Stimulated activated CD8-positive, alpha-beta memory T cell treated with anti-CD3 and anti-CD28 coated beads, Interleukin-15, amount 100 ng/mL, for 1 hour (primary cell): ENCODE measurements around the gene LSM4.

ENCODE experiments used
- DNase-seq: peaks from one replicate; pipeline ENCODE4 v3.0.0-alpha.2; 2020; ENCODE audit warnings: low read depth

Gene LSM4

DNA sequence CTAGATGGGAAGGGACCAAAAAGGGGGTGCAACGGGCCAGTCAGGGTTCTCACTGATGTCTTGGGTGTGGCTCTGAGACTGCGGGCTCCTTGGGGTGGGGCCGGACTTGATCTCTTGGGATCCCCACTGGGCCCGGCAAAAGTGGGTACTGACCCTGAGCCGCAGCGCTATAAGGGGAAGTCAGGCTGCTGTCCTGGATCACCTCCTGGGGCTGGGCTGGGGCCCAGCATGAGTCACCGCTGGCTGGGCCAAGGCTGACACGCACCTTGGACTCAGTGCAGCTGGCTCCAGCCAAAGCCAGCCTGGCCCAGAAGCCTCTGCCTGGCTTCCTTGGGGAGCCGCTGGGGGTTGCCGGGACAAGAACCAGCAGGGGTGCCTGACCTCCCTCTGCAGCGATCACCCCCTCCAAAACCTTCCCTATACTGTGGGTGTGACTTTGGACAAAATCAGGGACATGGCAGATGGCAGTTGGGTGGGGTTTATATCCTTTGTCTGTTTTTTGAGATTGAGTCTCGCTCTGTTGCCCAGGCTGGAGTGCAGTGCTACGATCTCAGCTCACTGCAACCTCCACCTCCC is 48.0 kb downstream of the LSM4 start:
- no peak for DNase-seq

DNA sequence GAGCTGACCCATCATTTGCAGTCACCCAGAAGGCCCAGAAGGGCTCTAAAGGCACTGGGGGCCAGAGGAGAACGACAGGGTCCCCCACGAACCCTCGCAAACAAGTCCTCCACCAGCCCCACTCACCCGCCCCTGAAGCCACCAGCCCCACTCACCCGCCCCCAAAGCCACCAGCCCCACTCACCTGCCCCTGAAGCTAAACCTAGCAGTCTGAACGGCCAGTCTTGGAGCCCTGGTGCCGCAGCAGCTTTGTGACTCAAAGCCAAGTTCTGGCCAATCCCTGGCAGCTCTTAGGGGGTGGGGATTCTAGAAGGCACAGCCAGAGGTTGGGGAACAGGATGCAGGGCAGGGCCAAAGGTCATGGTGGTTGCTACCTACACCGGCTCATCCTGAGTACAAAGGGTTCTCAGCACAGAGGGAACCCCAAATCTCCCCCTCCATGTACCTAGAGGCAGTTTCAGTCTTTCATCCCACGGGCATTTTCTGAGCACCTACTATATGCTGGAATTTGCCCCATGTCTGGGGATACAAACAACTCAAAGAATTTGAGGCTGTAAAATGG is 48.6 kb downstream of the LSM4 start, which contains the start of gene IQCN:
Gene IQCN, minus strand, starts transcription at position 234 of the 562 bp plus-strand sequence. CDS start 4,974 bp downstream, outside the sequence.
- DNase-seq, result no peak

DNA sequence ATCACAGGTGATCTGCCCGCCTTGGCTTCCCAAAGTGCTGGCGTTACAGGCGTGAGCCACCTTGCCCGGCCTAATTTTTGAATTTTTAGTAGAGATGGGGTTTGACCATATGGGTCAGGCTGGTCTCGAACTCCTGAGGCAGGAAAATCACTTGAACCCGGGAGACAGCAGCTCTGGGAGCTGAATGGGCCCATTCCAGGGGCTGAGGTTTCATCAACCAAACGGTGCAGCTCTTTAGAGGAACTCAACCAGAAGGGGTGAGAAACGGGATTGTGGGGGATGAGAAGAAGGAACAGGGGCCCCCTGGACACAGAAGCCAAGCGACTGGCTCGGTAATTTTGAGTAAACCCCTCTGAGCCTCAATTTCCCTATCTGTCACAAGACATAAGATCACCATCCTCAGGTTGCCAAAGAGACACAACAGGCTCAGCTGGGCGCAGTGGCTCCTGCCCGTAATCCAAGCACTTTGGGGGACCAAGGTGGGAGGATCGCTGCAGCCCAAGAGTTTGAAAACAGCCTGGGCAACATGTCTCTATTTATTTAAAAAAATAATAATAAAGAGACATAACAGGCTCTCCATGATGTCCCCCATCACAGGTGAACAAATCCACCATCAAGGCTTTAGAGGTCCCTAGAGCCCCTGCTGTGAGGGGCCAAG is 49.2 kb downstream of the LSM4 start:
- no peak for DNase-seq

DNA sequence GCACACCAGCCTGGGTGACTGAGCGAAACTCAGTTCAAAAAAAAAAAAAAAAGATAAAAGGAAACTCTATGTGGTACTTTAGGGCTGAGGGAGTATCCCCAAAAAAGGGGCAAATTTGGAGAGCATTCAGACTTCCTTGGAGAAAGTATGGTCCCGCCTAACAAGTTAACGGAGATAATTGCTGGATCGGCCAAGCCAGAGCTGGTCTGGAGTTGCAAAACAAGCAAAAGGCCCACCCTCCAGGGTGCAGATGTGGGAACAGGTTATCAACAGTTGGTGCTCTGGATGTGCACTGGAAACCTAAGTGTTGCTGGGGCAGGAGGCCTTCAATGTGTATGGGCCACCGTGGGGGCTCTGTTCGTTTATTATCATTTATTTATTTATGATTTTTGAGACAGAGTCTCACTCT is 51.4 kb downstream of the LSM4 start:
- DNase-seq, result no peak

DNA sequence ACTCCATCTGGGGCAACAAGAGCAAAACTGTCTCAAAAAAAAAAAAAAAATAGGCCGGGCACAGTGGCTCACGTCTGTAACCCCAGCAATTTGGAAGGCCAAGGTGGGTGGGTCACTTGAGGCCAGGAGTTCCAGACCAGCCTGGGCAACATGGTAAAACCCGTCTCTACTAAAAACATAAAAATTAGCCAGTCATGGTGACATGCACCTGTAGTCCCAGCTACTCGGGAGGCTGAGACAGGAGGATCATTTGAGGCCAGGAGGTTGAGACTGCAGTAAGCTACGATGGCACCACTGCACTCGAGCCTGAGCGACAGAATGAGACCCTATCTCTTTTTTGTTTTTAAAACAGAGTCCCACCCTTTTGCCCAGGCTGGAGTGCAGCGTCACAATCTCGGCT is 52.5 kb downstream of the LSM4 start:
- no peak for DNase-seq

DNA sequence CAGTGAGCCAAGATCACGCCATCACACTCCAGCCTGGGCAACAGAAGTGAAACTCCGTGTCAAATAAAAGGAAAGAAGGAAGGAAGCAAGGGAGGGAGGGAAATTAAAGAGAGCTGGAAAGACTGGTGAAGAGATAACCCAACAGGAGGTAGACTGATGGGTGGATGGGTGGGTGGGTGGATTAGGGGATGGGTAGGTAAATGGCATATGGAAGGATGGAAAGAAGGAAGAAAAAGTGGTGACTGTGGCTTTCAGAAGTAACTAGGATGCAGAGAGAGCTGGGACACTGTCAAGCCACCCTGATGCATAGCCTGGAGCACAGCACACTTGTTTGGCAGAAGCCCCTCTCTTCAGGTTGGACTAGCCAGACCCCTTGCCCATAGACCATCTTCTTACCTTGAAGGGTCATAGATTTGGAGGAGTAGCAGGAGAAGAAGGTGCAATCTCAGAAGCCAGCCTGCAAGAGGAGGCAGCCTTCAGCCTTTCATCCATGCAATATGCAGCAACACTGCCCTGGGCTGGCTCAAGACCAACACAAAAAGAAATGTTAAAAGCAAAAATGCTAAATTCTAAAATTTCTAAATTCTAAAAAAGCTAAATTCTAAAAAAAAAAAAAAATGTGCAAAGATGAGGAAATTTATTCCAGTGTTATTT is 53.7 kb downstream of the LSM4 start:
- no peak for DNase-seq

DNA sequence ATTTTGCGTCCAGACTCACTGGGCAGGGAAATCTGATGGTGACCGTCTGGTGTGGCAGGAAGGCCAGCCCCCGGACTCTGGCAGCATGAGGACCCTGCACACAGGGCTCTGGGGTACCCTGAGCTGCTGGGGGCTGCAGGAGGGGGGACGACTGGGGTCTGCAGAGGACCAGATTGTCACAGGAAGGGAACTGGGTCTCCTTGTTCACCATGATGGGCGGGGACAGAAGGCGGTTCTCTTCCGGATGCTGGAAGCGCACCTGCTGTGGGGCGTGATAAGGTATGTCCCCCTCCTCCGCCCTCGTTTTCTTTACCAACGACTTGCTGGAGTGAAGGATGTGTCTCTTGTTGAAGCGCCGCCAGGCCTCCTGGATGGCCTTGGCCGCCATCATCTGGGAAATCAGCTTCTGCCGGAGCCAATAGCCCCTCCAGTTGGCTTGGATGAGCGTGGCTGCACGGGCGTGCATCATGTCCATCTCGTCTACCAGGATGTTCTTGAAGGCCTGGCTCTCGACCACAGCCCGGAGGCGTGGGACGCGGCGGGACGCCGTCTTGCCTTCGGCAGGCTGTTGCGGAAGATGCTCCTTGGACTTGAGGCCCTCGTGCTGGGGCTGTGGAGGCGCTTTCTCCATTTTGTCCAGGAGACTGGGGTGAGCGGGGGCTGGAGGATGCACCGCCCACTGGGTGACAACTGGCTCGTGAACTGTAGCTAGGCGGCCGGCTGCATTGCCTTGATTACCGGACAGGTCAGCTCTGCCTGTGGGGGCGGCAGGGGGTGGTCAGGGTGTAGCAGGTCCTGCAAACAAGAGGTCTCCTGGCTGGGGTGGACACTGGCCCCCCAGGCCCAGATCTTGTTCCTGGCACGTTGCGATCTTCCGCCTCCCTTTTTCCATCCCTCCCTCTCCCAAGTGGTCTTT is 55.8 kb downstream of the LSM4 start:
- no peak for DNase-seq

DNA sequence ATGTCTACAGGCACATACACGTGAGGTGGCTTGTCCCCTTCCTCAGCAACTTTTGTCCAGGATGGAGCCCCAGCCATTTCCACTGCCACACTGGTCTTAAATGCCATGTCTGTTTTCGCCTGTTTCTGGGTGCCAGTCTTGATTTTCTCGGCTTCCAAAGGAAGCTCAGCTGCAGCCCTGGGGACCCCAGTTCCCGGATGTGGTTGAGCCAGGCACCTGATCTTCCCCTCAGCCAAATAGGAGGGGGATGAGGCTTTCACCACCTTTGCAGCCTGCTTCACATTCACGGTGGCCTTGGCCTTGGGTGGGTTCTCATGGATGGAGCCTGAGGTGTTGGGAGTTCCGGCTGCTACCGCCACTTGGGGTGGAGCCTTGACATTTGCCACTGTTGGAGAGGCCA is 57.3 kb downstream of the LSM4 start:
- no peak for DNase-seq

DNA sequence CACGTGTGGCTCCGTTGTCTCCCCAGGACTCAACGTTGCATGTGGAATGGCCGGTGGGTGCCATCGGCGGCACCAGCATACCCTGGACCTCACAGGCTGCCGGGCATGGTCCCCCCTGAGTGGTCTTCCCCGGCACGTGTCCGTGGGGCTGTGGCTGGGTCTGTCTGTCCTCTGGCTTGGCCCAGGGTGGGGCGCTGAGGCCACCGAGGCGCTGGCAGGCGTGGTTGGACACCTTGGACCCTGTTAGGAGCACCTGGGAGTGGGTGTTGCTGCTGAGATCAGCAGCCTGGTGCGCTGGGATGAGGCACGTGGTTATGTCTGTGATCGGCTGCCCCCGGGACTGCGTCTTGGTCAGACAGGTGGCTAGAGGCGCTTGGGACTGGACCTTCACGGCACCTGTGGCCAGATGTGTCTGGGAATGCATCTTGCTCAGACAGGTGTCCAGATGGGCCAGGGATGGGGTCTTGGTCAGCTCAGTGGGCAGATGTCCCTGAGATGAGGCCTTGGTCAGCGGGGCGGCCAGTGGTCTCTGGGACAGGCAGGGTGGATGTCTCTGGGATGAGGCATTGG is 57.8 kb downstream of the LSM4 start:
- no peak for DNase-seq

DNA sequence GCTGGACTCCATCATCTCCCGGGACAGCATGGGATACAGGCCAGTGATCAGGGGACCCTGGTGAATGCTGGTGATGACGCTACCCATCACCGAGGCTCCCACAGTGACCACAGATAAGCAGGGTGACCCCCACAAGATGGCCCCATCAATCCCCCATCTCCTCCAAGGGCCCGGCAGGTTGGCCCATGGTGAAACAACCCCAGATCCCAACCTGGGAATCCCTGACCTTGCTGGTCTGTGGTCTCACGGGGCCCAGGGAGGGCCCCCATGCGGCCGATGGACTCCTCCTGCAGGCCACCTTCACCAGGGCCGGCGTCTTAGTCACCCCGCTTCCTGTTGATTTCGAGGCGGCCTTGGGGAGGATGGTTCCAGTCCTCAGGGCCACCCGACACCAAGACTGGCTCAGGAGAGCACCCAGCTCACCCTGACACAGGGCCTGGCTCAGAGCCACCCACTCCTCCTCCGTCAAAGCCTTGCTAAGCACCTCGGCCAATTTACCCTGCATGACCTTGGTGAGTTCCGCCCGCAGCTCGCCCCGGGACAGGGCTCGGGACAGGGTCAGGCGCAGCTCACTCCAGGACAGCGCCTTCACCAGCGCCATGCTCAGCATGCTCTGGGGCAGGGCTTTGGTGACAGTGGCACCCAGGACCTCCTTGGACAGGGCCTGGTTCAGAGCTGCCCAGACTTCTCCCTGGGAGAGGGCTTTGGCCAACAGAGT is 58.6 kb downstream of the LSM4 start:
- no peak for DNase-seq

DNA sequence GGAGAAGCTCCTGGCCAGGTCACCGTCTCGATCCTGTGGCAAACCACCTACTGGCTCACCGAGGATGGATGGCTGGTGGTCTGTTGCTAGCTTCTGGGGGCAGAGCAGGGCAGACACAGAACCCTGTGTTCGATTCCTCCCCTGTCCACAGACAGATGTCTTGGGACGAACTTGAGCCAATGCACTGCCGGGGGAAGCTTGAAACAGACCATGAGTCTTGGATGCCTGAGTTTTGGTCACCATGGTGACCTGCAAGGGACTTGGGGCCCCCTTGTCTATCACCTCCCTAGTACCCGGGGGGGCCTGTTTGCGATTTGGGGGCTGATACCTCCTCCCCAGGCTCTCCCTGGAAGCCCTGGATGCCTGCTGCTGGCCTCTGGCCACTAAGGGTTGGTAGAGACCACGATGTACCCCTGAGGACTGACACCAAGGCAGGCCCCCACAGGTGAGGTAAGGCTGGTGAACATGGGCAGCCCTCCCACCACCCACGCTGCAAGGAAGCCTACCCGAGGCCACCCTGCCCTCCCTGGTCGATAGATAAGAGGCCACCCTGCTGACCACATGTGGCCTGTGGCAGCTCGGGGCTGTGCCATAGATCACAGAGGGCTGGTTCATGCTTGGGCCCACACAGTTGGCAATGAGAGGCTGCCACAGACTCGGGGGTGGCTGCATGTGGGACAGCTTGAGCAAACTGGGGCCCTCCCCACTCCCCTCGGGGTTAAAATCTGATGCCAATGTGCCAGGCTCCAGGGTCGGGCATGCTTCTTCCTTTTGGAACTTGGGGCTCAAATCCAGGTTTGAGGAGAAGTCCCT is 59.3 kb downstream of the LSM4 start:
- DNase-seq, result no peak

DNA sequence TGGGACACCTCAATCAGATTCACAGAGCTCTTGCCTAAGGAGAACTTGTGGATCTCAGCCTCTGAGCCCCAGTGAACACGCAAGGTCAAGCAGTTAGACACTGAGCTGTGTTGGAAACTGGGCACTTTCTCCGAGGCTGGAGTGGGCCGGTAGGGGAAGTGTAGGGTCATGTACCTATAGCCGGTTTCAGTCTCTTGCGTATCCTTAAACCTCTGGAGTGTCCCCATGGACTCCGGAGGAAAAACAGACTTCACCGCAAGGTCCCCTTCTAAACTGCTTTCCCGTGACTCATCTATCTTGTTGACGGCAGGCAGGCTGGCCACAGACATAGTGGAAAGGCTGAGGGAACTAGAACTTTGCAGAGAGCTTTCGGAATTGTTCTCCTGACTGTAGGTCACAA is 60.0 kb downstream of the LSM4 start:
- no peak for DNase-seq

DNA sequence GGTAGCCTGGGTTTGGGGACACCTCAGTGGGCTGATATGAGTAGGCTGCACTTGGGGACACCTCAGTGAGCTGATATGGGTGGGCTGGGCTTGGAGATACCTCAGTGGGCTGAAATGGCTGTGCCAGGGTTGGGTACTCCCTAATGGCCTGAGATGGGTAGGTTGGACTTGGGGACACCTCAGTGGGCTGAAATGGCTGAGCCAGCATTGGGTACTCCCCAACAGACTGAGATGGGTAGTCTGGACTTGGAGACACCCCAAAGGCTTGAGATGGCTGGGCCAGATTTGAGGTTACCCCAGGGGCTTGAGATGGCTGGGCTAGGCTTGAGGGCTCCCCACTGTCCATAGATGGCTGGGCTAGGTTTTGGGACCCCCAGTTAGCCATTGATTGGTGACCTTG is 60.7 kb downstream of the LSM4 start:
- DNase-seq, result no peak

DNA sequence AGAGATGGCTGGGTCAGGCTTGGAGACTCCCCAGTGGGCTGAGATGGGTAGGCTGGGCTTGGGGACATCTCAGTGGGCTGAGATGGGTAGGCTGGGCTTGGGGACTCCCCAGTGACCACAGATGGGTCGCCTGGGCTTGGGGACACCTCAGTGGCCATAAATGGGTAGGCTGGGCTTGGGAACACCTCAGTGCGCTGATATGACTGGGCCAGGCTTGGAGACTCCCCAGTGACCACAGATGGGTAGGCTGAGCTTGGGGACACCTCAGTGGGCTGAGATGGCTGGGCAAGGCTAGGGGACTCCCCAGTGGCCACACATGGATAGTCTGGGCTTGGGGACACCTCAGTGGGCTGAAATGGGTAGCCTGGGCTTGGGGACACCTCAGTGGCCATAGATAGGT is 61.4 kb downstream of the LSM4 start:
- no peak for DNase-seq

DNA sequence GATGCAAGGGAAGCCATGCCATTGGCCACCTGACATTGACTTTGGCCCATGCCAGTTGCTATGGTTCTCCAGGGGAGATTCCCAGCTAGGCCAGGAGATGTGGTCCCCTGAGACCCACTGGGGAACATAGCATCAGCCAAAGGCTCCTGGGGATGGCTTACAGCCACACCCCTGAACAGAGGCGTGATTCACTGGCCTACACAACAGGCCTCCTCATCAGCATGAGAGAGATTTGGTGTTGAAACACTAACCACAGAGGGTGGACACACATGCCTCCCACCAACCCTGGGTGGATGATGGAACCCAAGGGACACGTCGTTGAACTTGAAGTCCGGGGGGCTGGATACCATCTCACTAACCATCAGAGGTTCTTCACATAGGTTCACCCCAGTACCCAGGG is 63.0 kb downstream of the LSM4 start:
- no peak for DNase-seq

DNA sequence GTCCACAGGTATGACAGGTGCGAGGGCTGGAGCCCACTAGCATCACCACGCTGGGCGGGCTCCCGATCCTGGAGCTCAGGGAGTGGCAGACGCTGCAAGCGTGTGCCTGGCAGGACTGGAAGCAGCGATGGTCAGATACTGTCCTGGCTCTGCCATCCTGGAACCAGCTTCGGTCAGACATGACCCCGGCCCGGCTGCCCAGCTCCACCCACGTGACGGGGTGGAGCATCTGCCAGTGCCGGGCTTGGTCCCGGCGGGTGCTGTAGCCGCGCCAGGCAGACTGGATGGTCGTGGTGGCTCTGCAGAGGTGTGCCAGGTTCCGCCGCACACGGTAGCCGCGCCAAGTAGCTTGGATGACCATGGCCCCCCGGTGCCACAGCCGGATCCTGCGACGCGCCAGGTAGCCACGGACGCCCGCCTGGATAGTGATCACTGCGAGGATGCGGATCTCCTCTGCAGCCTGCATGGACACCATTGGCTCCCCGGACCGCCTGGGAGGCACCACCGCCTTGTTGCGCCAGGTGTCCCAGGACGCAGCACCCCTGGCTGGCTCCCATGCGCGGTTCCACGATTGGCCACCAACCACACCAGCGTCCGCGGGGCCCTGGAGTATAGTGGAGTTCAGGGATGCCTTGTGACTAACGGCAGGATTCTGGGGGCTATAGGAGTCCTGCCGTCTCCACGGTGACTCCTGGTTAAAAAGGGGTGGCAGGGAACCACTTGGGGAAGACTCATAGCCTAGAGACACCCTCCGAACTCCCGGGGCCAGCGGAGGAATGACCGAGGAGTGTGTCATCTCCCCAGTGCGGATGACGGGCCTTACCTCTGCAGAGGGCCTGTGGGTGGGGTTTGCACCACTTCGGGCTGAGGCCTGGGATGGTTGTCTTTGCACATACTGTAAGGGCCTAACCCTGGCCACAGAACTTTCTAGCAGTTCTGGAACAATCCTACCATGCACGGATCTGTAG is 65.1 kb downstream of the LSM4 start:
- DNase-seq, result no peak
